C4-2B (cell line): ENCODE data around the gene CAPG.

Source experiments
- CTCF ChIP-seq: fragments of 450-650 bp; conservative IDR thresholded peaks from 2 replicates; pipeline ENCODE4 v1.5.1; 2017; ENCODE audit warnings: mild to moderate bottlenecking
- ZFX ChIP-seq: fragments of 450-650 bp; IDR thresholded peaks from 2 replicates; pipeline ENCODE4 v1.6.1; 2017

- TF ChIP-seq CTCF (no peak), ZFX (no peak)
Observed at GRCh38 chr2:85398426-85399182, 11.6 kb downstream of the CAPG start.
